ENCODE measurements around the gene BTN3A1. TPM values are rescaled to one million over a fixed set of nuclear protein-coding genes. Genes with fewer than 3 reads are reported as not detected.

BTN3A1 gene
- total and polyA plus RNA-seq, 2 of the 8 experiments (the other 6 are each of a cell fraction or from before 2014, with no cell fraction given) = 4.7 to 5.6 TPM

GRCh38 chr6:26422329-26422728, 20.3 kb downstream of the BTN3A1 start:
- H4K91ac ChIP-seq (replicated peaks; ENCODE audit: insufficient read length, low read length) = no peak overlapping the region
- no peak for TF ChIP-seq KDM4A (IDR thresholded peaks at IDR 0.05; ENCODE audit: low read depth, low read length, severe bottlenecking)

More at GRCh38 chr6:26422329-26422728, 20.3 kb downstream of the BTN3A1 start:
- Histone ChIP-seq H3K4me2 (ENCODE audit: insufficient read depth in 1 of 2, low read depth in 2 of 2, low read length in 2 of 2) (peak overlapping the region; percentile 66 to 83), H2AK5ac (ENCODE audit: low read depth, low read length) (no peak overlapping the region), H3K79me2 (ENCODE audit: control insufficient read depth in 1 of 2, insufficient read depth in 2 of 2, low read length in 2 of 2) (no peaks in the 10 kb centered on the region), H3K14ac (ENCODE audit: insufficient read length) (no peak overlapping the region), H2BK5ac (ENCODE audit: low read depth, low read length) (no peak overlapping the region), H2BK20ac (ENCODE audit: low read length) (no peak overlapping the region), H2AFZ (ENCODE audit: low read length) (no peak overlapping the region), H3K27me3 (replicated peaks in 1 of 4; ENCODE audit: control insufficient read depth in 3 of 4, extremely low read depth in 1 of 4, insufficient read depth in 3 of 4, low read length in 3 of 4) (no peaks in the 10 kb centered on the region), H2BK15ac (ENCODE audit: low read length) (no peak overlapping the region), H3K18ac (ENCODE audit: extremely low read depth, low read length) (no peak overlapping the region), H3K23me2 (ENCODE audit: low read depth, low read length) (peaks cover 3% of the 10 kb centered on the region; the same call in 1 of the 2 replicates), H2BK12ac (ENCODE audit: low read depth, low read length) (no peak overlapping the region), H3K36me3 (ENCODE audit: control insufficient read depth in 2 of 4, insufficient read depth in 4 of 4, low read length in 3 of 4) (no peaks in the 10 kb centered on the region; a peak in 3 of 8 replicates), H3K27ac (ENCODE audit: low read depth, low read length) (no peak overlapping the region), H4K5ac (ENCODE audit: insufficient read length, low read depth, low read length) (no peak overlapping the region), H3K79me1 (ENCODE audit: low read depth, low read length) (no peaks in the 10 kb centered on the region), H3K4me1 (replicated peaks in 1 of 4; ENCODE audit: control insufficient read depth in 3 of 4, insufficient read depth in 4 of 4, low read length in 3 of 4) (peaks cover 0 to 7% (median 1%) of the 10 kb centered on the region in 4 experiments; a peak in 2 of 7 replicates), H4K20me1 (replicated peaks in 1 of 2; ENCODE audit: control insufficient read depth in 1 of 2, insufficient read depth in 2 of 2, low read length in 2 of 2) (no peaks in the 10 kb centered on the region), H4K8ac (ENCODE audit: extremely low read depth, insufficient read depth, low read length) (no peak overlapping the region), H3K4me3 (ENCODE audit: extremely low read depth in 1 of 4, insufficient read depth in 2 of 4, low read depth in 3 of 4, low read length in 4 of 4) (peak overlapping the region in 1 of 4 experiments; percentile 81; a peak in 2 of 8 replicates), H3K56ac (replicated peaks; ENCODE audit: insufficient read length, low read depth, low read length) (no peak overlapping the region), H3K9ac (replicated peaks in 1 of 4; ENCODE audit: extremely low read depth in 1 of 4, low read depth in 3 of 4, low read length in 3 of 4) (no peak overlapping the region), H3K4ac (replicated peaks; ENCODE audit: insufficient read length, low read depth, low read length) (no peak overlapping the region), H3K9me3 (ENCODE audit: insufficient read depth in 2 of 2, low read depth in 1 of 2, low read length in 1 of 2) (peaks cover 5 to 6% of the 10 kb centered on the region in 2 experiments; a peak in 2 of 4 replicates), H3K23ac (ENCODE audit: insufficient read length) (no peak overlapping the region), H2BK120ac (replicated peaks; ENCODE audit: low read depth, low read length) (no peak overlapping the region)
- POLR2A ChIA-PET (ENCODE audit: partially characterized antibody) = no interaction called here
- 88% methylated on average over 3 of the region's 3 CpGs; no CpG with 5 or more reads in 1 of the 2 experiments for WGBS, 2 experiments (ENCODE audit: extremely low coverage in 1 of 2, insufficient coverage in 1 of 2, insufficient read length in 1 of 2, insufficient replicate concordance in 2 of 2, low coverage in 1 of 2, low lambda C conversion rate in 2 of 2, missing lambda C conversion rate in 1 of 2)
- no peak for DNase-seq (ENCODE audit: low read depth in 1 of 2, low spot score in 2 of 2)
- CTCF ChIA-PET (ENCODE audit: partially characterized antibody) = interaction anchor here (0.6 to 1.4 kb wide), 2 partner anchors 81 to 100 kb away, joined by 3 to 4 read pairs; no protein-coding TSS in a partner anchor
- no peak for FAIRE-seq

Data from H1 (cell line).